Left renal cortex interstitium (tissue), 4 donors: Measurements from ENCODE around the gene LAPTM5. TPM values are rescaled to one million over a fixed set of nuclear protein-coding genes. Genes with fewer than 3 reads are reported as not detected.
A peak's percentile ranks its signal among the peaks of the same experiment; 100 is the strongest.

ENCODE experiments used
- DNase-seq, 4 donors: peaks; one replicate each; pipeline ENCODE4 v3.0.0-alpha.2; 2013; ENCODE audit warnings: low read depth in 4 of 4, low spot score in 2 of 4, missing footprints in 1 of 4
- polyA plus RNA-seq, 4 donors: library from polyadenylated mRNA; unstranded; fragments of 120-200 nt; gene quantifications; one replicate each; pipeline ENCODE4 v1.2.1, GENCODE V29; 2013; ENCODE audit not compliant: insufficient read length in 4 of 4

The LAPTM5 gene
- polyA plus RNA-seq, 4 donors, result 12.9 to 19.4 (median 14.4) TPM

DNA sequence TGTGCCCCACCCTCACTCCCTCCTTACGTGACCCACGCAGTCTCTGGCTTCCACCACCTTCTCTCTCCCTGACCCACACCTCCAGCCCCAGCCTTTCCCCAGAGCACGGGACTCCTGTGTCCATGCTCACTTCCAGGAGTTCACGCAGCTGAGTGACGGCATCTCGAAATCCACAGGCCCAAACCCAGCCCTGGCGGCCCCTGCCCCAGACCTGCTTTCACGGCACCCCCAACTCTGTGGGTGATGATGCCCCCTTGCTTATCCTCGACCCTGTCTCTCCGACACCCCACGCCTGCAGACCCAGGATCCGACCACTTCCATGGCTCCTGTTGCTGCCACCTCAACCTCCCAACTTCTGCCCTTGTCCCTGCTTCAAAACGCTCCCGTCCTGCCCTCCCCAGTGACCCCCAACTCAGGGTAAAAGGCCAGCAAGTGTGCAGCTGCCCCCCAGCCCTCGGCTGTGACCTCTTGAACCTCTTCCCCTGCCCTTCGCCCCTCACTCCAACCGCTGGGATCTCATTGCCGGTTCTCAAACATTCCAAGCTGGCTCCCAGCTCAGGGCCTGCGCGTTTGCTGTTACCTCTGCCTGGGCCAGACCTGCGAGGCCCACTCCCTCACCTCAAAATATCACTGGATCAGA, 30.4 kb upstream of the LAPTM5 start:
- no peak for DNase-seq

DNA sequence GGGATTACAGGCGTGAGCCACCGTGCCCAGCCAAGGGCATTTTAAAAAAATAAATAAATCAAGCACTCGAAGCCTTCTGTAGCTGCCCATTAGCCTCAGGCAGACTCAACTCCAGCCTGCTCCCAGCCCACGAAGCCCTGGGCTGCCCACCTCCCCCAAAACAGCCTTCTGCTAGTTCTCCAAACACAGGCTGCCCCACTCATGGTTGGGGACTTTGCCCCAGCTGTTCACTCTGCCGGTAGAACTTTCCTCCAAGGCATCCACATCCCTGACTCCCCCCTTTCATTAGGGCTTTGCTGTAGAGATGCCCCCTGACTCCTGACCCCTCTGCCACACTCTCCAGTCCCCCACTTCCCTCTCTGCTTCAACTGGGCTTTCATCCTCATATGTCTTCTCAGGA, 29.7 kb upstream of the LAPTM5 start:
- DNase-seq, result no peak

DNA sequence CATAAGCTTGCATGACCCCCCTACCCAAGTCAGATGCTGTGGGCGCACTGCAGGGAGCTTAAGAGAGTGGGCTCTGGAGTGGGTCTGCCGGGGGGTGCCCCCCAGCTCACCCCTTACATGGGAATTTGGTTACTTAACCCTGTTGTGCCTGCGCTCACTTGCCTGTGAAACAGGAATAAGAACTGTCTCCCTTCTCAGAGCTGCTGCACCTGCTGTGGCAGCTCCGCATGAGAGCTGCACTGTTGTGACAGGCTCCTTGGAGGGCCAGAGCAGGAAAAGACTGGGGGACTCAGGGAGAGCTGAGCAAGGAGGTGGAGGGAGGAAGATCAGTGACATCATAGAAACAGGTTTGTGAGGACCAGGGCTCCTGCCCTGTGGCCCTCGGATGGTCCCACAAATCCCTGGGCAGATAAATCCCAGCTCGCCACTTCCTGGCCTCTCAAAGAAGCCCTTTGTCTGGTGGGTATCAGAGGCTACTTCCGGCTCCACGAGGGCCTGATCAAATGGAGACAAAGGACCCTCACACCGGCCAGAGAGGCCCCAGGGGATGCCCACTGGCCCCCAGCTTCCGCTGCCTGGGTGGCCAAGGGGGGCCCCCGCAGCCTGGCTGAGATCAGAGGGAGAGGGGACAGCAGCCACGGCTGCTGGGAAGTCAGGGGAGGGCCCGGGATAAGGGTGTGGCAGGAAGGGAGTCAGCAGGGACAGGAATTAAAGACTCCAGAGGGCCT, 28.9 kb upstream of the LAPTM5 start:
- no peak for DNase-seq

DNA sequence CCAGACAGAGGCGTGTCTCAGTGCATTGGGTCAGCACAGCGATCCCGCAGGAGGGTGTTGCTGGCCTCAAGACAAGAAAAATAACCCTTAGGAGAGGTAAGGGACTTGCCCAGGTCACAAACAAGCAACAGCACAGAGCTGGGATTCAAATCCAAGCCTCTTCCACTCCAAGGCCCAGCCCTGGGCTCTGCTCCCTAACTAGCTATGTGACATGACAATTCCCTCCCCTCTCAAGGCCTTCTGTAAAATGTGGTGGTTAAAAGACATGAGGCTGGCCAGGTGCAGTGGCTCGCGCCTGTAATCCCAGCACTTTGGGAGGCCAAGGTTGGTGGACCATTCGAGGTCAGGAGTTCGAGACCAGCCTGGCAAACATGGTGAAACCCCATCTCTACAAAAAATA, 28.1 kb upstream of the LAPTM5 start:
- no peak for DNase-seq

DNA sequence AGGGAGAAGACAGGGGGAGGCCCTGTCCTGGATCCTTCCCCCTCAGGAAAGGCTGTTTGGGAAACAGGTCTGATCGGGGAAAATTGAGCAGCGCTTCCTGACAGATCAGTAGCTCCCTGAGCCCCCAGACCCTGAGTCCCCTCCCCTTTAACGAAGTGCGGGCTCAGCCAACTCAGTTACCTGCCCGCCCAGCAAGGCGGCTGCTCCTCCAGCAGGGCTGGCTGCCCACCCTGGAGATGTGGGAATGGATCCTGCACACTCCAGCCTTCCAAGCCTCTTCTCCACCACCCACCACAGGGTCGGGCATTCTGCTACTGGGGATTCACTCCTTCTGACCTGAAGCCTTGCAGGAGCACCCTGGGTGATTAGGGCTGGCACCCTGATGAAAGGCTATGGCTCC, 27.6 kb upstream of the LAPTM5 start:
- DNase-seq, result no peak

DNA sequence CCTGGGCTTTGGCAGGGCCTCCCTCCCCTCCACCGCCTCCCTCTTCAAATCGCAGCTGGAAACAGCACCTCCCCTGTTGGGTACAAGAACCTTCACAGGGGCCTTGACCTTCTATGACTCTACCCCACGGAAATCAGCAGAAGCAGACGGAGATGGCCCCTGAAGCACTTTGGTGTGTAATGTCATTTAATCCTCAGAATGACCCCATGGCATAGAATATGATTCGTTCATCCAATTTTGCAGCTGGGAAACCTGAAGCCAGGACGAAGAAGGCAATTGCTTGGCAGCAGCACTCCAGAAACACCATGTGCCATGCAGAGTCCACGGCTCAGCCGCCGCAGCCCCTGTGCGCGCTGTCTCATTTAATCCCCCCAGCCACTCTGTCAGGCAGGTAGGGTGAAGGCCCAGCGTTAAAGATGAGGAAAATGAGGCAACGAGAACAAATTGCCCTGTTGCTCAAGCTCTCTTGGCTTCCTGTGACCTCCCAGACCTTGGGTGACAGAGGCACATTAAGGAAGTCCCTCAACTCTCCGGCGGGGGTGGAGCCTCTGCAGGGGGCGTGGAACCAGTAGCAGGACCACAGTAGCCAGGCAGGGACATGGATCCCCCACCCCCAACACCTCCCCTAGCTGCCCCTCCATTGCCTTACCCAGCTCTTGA, 25.8 kb upstream of the LAPTM5 start:
- no peak for DNase-seq

DNA sequence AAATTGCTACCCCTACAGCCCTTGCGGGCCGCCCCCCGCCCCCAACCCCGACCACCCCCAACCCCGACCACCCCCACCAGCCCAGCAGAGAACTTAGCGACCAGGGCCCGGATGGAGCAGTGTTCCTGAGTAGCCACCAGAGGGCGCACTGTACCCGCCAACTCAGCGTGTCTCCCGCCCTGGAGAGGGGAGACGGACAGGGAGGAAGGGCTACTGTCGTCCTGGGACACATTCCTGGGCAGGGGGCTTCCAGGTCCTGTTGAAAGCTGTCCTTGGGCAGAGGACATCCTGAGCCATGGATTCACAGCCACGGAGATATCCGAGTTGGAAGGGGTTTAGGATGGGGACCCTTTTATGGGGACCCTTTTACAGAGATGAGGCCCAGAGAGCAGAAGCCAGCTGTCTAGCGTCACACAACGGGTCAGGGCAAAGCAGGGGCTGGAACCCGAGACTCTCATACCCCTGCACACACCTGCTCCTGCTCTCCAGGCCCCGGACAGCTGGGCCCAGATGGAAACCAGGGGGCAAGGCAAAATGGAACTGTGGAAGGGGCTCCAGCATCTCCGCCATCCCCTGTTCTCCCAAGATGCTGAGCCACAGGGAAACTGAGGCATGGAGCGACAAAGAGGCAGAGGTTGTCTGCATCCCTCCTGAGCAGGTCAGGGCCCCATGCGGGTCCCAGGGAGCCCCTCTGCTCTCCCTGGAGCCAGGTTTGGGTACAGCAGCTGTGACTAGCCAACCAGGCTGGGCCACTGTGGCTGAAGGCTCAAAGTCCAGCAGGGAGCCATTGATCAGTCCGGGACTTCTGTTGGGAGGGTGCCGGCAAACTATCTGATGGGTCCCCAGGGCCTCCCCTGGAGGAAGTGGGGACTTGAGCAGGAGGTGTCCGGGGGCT, 25.0 kb upstream of the LAPTM5 start:
- DNase-seq, result peak in 1 of 4 donors; percentile 51

DNA sequence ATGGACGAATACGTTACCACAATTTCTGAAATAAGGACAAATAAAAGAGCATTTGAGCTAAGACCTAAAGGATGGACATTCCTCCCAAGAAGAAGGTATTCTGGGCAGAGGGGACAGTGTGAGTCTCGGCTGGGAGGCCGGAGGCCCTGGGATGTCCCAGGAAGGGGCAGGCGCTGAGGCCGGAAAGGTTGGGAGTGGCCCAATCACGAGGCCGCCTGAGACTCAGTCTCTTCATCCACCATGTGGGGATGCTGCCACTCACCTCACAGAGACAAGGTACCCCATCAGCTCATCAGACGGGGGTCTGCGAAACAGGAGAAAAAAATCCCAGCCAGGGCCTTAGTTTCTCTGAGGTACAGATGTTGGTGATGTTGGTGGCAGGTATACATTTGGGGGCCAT, 24.3 kb upstream of the LAPTM5 start:
- no peak for DNase-seq

DNA sequence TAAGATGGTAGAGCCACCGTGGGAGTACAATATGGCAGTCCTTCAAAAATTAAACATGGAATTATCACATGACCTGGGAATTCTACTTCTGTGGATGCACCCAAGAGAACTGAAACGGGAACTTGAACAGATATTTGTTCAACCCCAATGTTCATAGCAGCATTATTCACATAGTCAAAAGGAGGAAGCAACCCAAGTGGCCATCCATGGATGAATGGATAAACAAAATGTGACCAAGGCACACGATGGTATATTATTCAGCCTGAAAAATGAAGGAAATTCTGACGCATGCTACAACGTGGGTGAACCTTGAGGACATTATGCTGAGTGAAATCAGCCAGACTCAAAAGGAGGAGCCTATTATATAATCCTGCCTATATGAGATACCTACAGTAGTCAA, 22.8 kb upstream of the LAPTM5 start:
- DNase-seq, result no peak

DNA sequence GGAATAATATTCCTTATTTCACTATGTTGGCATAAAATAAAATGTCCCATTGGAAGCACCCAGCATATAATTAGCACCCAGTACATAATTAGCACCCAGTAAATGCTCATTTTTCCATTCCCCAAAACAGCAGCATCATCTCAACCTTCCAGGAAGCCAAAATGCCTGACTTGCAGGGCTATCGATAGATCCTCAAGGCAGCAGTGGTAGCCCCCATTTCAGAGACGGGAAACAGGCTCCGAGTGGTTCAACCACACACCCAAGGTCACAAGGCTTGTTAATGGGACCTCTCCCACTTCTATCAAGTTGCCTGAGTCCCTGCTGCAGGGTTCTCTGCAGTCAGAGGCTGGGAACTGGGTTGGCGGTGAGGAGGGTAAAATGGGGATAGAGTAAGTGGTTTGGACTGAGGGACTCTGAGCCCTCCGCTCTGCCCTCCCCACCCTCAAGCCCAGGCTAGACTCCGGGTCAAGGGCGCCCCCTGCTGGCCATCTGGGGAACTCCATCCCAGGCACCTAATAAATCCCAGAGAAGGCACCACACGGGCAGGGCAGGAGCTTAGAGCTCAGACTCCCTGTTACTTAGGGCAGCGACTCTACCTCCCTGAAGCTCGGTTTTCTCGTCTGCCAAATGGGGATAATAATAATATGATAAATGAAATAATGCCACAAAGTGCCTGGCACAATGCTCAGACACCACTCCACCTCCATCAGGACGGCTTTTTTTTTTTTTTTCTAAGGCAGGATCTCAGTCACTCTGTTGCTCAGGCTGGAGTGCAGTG, 21.9 kb upstream of the LAPTM5 start:
- peak in 2 of 4 donors; percentile 55 for DNase-seq

DNA sequence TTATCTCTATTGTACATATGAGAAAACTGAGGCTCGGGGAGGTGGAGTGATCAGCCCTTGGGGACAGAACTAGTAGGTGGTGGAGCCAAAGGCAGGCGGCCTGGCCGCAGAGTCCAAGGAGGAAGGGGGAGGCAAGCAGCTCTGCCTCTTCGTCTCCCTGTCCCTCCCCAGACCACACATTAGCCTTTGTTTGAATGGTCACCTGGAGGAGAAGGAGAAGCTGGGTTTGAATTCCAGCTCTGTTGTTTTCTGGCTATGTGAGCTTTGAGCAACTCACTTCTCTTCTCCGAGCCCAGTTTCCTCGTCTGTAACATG, 21.4 kb upstream of the LAPTM5 start:
- no peak for DNase-seq

DNA sequence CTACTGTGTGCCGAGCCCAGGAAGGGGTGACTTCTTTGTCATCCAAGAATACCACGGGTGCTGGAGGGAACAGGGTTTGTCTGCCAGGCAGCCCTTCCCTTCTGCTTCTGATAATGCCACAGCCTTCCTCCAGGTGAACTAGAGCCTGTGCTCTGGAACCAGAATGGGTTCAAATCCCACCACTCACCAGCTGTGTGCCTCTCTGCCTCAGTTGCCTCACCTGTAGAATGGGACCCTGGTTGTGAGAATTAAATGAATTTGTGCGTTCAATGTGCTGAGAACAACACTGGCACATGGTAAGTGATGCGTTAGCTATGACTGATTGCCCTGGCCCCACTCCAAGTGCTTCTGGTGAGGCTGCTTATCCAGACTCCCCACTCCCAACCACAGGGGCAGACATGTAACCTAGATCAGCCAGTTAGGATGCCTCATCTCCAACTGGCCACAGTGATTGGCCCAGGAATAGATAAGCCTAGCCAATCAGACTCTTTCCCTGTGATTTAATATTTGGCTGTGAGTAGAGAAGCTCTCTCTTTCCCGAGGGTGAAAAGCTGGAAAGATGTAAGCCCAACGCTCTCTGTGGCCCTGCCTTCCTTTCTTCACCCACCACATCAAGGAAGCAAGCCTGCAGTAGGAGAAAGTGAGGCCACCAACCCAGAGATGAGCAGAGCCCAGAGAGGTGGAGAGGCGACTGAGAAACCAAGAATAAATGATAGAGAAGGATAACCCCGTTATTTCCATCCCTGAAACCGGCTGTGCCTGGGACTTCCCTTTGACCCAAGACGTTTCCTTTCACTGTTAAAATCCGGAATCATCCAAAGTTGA, 20.8 kb upstream of the LAPTM5 start:
- no peak for DNase-seq

DNA sequence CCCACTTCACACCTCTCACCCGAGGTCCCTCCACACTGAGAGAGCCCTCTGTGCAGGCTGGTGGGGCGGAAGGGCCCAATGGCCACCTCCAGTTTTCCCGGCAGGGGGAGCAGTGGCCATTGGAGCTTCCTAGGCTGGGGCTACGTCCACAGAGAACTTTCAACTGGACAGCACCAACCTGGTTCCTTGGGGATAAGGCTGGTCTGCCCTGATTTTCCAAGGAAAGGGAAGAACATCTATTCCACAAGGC, 20.3 kb upstream of the LAPTM5 start:
- no peak for DNase-seq

DNA sequence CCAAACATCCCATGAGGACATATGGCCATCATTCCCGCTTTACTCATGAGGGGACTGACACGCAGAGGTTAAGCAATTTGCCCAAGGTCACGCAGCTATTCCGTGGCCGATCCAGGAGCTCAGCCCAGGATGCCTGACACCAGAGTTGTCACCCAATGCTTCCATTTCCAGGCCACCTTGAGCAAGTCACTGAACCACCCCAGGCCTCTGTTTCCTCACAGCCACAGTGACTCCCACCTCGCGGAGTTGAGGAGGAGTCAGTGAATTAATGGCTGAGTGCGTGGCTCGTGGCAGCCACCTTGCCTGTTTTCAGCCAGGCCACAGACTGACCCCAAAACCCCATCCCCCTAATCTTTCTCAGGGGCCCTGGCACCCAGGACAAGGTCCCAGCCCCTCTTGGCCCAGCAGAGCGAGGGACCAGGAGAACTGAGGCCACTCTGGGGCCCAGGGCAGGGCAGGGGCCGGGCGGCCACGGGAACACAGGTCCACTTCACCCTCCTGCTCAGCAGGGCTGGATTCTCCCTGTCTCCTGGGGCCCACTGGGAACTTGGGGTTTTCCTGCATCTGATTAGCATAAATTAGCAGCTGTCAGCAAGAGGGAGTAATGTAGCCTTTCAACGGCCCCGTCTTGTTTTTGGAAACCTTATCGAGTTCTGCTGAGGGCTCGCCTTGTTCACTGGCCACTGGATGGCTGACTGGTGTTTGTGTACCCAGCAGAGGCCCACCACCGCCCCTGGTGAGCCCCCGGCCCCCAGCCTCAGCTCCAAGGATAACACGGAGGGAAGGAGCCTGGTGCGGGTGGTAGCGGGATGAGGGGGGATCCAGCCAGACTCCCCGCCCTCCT, 19.7 kb upstream of the LAPTM5 start:
- no peak for DNase-seq

DNA sequence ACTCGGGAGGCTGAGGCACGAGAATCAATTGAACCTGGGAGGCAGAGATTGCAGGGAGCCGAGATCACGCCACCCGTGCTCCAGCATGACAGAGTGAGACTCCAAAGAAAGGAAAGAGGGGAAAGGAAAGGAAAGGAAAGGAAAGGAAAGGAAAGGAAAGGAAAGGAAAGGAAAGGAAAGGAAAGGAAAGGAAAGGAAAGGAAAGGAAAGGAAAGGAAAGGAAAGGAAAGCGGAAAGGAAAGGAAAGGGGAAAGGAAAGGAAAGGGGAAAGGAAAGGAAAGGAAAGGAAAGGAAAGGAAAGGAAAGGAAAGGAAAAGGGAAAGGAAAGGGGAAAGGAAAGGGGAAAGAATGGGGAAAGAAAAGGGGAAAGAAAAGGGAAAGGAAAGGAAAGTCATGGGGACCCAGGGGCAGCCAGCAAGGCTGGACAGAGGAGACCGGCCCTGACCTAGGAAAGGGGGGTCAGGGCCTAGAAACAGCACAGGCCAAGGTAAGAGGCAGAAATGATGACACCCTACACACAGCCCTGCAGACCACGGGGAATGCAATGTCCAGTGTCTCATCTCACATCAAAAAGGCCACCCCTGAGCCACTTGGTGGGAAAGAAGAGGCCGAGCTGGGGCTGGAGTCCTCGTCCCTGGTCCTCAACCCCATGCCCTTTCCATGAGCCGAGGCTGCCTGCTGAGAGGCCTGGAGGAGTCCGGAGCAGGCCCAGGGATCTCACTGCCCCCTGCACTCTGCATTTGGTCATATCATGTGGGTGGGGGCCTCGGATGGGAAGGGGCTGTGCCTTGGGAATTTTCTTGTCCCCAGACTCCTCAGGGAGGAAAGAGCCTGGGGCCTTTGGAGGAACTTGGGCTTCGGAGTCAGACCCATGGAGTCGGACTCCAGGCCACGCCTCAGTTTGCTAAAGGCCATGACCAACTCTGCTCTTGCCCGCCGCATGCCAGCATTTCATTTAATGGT, 18.8 kb upstream of the LAPTM5 start:
- no peak for DNase-seq

DNA sequence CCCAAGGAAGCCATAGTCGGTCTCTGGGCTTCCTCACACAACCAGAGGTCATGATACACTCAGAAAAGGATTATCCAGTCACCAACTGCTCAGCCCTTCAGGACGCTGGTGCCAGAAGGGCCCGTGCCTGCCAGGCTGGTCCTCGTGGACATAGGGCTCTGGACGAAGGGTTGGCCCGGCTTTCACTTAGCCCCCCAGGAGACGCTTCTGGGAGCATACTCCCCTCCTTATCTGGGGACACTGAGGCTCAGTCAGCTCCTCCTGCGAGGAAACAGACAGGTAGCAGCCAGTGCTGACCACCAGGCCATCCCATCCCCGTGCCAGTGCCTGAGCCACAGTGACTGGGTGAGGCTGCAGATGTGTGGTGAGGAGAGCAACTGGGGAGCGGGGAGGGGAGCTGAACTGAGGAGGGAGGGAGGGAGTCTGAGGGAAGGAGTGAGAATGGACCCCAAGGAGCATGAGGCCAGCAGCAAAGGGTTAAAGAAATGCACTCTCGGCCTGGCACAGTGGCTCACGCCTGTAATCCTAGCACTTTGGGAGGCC, 17.9 kb upstream of the LAPTM5 start:
- DNase-seq, result no peak
